BE2C (cell line): ENCODE results near the gene RBMS1.

Source experiments
- DNase-seq: peaks from one replicate; pipeline ENCODE4 v3.0.0-alpha.2; 2020
- H3K27me3 ChIP-seq: fragments of 250-450 bp; sonication (Bioruptor Pico); 2 replicates; pipeline ENCODE4 v1.5.1; 2020; ENCODE audit warnings: mild to moderate bottlenecking
- H3K36me3 ChIP-seq: fragments of 250-450 bp; sonication (Bioruptor Pico); 2 replicates; pipeline ENCODE4 v1.5.1; 2020; ENCODE audit warnings: mild to moderate bottlenecking
- H3K4me1 ChIP-seq: fragments of 250-450 bp; sonication (Bioruptor Pico); 2 replicates; pipeline ENCODE4 v1.5.1; 2020
- H3K4me3 ChIP-seq: 2 replicates; pipeline ENCODE4 v1.5.1; 2011; ENCODE audit warnings: low read depth, low read length
- H3K9me3 ChIP-seq: fragments of 250-450 bp; sonication (Bioruptor Pico); 2 replicates; pipeline ENCODE4 v1.5.1; 2020
- TF ChIP-seq, protein P1 (sequence below): IDR thresholded peaks from 2 replicates; pipeline ENCODE4 v1.5.1; 2012; ENCODE audit warnings: mild to moderate bottlenecking, low read depth, low read length

RBMS1 gene

DNA sequence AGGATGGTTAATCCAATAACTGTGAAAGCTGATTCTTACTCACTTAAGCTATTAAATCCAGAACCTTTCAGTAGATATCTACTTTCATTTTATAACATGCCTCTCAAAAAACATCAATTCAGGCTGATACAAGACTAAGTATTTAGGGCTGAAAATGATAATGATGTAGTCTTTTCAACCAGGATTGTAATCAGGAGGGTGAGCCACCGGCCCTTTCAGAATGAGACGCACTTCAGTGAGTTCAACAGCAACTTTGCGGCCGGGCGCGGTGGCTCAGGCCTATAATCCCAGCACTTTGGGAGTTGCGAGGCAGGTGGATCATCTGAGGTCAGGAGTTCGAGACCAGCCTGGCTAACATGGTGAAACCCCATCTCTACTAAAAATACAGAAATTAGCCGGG lies 30.4 kb downstream of the RBMS1 start:
- TF ChIP-seq, protein P1, sequence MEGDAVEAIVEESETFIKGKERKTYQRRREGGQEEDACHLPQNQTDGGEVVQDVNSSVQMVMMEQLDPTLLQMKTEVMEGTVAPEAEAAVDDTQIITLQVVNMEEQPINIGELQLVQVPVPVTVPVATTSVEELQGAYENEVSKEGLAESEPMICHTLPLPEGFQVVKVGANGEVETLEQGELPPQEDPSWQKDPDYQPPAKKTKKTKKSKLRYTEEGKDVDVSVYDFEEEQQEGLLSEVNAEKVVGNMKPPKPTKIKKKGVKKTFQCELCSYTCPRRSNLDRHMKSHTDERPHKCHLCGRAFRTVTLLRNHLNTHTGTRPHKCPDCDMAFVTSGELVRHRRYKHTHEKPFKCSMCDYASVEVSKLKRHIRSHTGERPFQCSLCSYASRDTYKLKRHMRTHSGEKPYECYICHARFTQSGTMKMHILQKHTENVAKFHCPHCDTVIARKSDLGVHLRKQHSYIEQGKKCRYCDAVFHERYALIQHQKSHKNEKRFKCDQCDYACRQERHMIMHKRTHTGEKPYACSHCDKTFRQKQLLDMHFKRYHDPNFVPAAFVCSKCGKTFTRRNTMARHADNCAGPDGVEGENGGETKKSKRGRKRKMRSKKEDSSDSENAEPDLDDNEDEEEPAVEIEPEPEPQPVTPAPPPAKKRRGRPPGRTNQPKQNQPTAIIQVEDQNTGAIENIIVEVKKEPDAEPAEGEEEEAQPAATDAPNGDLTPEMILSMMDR: no peak
- Histone ChIP-seq H3K4me3 (no peak overlapping the region), H3K4me1 (no peaks in the 10 kb centered on the region), H3K27me3 (no peaks in the 10 kb centered on the region), H3K9me3 (no peaks in the 10 kb centered on the region), H3K36me3 (no peaks in the 10 kb centered on the region)
- DNase-seq: no peak

DNA sequence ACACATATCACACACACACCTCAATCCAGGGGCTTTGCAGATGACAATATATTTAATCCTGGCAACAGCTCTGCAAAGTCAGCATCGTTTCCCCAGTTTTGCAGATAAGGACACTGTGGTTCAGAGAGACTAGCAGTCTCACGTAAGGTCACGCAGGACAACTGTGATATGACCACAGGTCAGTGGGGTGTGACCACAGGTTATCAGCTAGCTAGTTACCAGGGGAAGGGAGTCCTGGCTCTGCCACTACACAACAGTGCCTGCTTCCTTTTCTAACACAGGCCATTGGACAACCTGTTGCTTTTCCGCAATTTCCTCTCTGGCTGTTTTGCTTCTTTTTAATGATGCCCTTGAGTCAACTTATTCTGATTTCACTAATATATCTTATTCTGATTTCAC lies 33.3 kb downstream of the RBMS1 start:
- Histone ChIP-seq H3K4me3 (no peak overlapping the region), H3K4me1 (no peaks in the 10 kb centered on the region), H3K27me3 (no peaks in the 10 kb centered on the region), H3K36me3 (no peaks in the 10 kb centered on the region), H3K9me3 (no peaks in the 10 kb centered on the region)
- no peak for DNase-seq
- TF ChIP-seq, protein P1: no peak

DNA sequence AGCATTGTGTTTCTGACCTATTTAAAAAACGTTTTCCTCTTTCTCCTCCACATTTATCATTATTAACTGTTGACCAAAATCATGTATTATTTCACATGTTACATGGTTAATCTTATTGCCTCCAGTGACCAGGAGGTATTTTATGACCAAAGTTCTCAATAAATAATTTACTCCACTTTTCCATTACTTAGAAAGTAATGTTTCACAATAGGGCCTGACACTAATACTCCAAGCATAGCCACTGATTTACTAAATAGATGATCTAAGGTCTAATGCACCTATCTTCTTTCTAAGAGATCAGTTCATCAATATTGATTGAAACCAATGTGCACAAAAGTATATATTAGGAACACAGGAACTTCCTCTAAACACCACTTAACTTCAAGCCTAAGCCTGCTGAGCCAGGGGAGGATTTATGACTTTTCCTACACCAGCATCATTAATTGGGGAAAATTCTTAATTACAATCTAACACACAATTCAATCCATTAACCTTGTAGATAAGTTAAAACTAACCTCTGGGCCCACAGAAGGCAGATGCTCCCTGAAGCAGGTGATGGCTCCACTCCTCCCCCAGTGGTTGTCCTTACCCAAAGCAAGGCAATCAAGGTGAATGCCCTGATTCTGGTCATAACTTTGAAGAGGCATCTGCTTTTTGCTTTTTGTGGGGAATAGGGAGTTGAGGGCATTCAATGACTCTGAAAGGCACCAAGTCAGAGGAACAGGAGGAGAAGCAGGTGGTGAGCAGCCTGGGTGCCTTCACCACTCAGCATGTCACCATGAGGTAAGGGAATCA lies 33.9 kb downstream of the RBMS1 start:
- DNase-seq: no peak
- H3K27me3 ChIP-seq: no peaks in the 10 kb centered on the region

DNA sequence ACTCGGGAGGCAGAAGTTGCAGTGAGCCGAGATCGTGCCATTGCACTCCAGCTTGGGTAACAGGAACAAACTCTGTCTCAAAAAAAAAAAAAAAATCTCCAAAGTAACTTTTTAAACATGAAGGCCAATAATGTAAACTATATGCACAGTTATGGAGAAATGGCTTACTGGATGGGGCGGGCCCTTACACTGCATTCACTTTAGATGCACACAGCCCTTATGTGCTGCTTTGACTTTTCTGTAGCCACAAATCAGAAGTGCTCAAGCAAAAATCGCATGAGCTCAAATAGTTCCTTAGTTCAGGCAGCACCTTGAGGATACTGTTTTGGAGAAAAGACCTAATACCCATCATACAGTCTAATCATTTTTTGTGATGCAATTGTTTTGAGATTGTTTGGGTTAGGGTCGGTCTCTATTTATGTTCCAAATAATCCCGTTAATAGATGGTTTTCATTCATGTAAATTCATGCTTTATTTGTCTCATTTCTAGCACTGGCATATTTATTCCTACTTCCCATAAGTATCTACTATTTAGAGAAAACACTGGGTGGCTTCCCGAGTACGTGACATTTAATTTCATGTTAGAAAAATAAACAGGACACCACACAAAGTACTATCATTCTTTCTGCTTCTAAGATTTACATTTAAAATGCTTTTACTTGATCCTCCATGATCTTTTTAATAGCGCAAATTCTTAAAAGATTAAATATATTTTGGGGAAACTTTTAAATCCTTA lies 34.7 kb downstream of the RBMS1 start:
- DNase-seq: no peak
- no peaks in the 10 kb centered on the region for H3K9me3 ChIP-seq
- H3K27me3 ChIP-seq: no peaks in the 10 kb centered on the region
- H3K36me3 ChIP-seq: no peaks in the 10 kb centered on the region
- H3K4me1 ChIP-seq: no peaks in the 10 kb centered on the region
- no peak overlapping the region for H3K4me3 ChIP-seq
- TF ChIP-seq, protein P1: no peak

More for the DNA sequence above, 33.9 kb downstream of the RBMS1 start:
- H3K9me3 ChIP-seq: no peaks in the 10 kb centered on the region
- TF ChIP-seq, protein P1: no peak
- no peaks in the 10 kb centered on the region for H3K36me3 ChIP-seq
- H3K4me3 ChIP-seq: no peak overlapping the region
- no peaks in the 10 kb centered on the region for H3K4me1 ChIP-seq

DNA sequence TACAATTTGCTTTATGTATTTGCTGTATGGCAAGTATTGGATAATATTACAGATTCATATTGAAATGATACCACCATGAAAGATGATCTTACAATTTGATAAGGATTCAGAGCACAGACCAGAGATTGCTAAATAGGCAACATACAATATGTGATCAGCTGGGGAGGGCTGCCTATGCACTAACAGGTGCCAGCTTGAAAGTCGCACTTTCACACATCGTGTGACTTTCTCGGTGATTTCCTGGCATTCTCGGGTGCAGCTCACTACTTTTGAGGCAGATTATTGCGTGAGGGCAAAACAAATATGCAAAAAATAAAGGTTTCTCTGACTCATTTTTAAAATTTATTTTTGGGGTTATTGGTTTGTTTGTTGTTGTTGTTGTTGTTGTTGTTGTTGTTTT lies 36.0 kb downstream of the RBMS1 start:
- no peak overlapping the region for H3K4me3 ChIP-seq
- DNase-seq: no peak
- H3K36me3 ChIP-seq: no peaks in the 10 kb centered on the region
- no peaks in the 10 kb centered on the region for H3K4me1 ChIP-seq
- TF ChIP-seq, protein P1: no peak
- no peaks in the 10 kb centered on the region for H3K27me3 ChIP-seq
- no peaks in the 10 kb centered on the region for H3K9me3 ChIP-seq
